ENCODE data around the gene CPNE7.

CPNE7 gene

GRCh38 chr16:89544113-89544512, 31.4 kb upstream of the CPNE7 start:
- Mint-ChIP-seq H3K36me3 (ENCODE audit: low read depth) (peaks cover 52% of the 10 kb centered on the region), H3K4me3 (no peak overlapping the region), H3K27me3 (ENCODE audit: low read depth) (no peaks in the 10 kb centered on the region), H3K27ac (peak overlapping the region in 1 of 3 experiments; percentile 53), H3K9me3 (no peaks in the 10 kb centered on the region), H3K4me1 (no peaks in the 10 kb centered on the region)
- no peak for TF ChIP-seq CTCF (IDR thresholded peaks at IDR 0.05; ENCODE audit: unreplicated experiment in 3 of 3)

- TF ChIP-seq CTCF (IDR thresholded peaks at IDR 0.05; ENCODE audit: unreplicated experiment in 3 of 3), result no peak
- Mint-ChIP-seq H3K4me3 (no peak overlapping the region), H3K36me3 (ENCODE audit: low read depth) (peaks cover 57% of the 10 kb centered on the region), H3K4me1 (no peaks in the 10 kb centered on the region), H3K27ac (peak overlapping the region in 1 of 3 experiments; percentile 92), H3K27me3 (ENCODE audit: low read depth) (no peaks in the 10 kb centered on the region), H3K9me3 (no peaks in the 10 kb centered on the region)
Observed at GRCh38 chr16:89544713-89545043, 30.9 kb upstream of the CPNE7 start.

GRCh38 chr16:89545044-89545830, 30.3 kb upstream of the CPNE7 start:
- Mint-ChIP-seq H3K36me3 (ENCODE audit: low read depth) (peaks cover 56% of the 10 kb centered on the region), H3K4me3 (peak overlapping the region in 1 of 3 experiments; percentile 48), H3K4me1 (no peaks in the 10 kb centered on the region), H3K27ac (peak overlapping the region in 1 of 3 experiments; percentile 92), H3K9me3 (no peaks in the 10 kb centered on the region), H3K27me3 (ENCODE audit: low read depth) (no peaks in the 10 kb centered on the region)
- no peak for TF ChIP-seq CTCF (IDR thresholded peaks at IDR 0.05; ENCODE audit: unreplicated experiment in 3 of 3)

GRCh38 chr16:89545831-89546574, 29.6 kb upstream of the CPNE7 start:
- no peak for TF ChIP-seq CTCF (IDR thresholded peaks at IDR 0.05; ENCODE audit: unreplicated experiment in 3 of 3)
- Mint-ChIP-seq H3K36me3 (ENCODE audit: low read depth) (peaks cover 61% of the 10 kb centered on the region), H3K4me3 (no peak overlapping the region), H3K9me3 (no peaks in the 10 kb centered on the region), H3K4me1 (no peaks in the 10 kb centered on the region), H3K27ac (peak overlapping the region in 1 of 3 experiments; percentile 92), H3K27me3 (ENCODE audit: low read depth) (no peaks in the 10 kb centered on the region)

GRCh38 chr16:89546781-89547180, 28.8 kb upstream of the CPNE7 start:
- peaks cover 63% of the 10 kb centered on the region for H3K36me3 Mint-ChIP-seq (ENCODE audit: low read depth)
- peak overlapping the region in 1 of 3 experiments; percentile 65 for H3K27ac Mint-ChIP-seq
- no peaks in the 10 kb centered on the region for H3K9me3 Mint-ChIP-seq
- TF ChIP-seq CTCF (IDR thresholded peaks at IDR 0.05; ENCODE audit: unreplicated experiment in 3 of 3), result no peak
- H3K4me1 Mint-ChIP-seq, result no peaks in the 10 kb centered on the region
- H3K4me3 Mint-ChIP-seq, result no peak overlapping the region
- no peaks in the 10 kb centered on the region for H3K27me3 Mint-ChIP-seq (ENCODE audit: low read depth)

All from nephron (organoid).